Heart right ventricle (tissue), 16 donors: ENCODE results near the gene DTNB. TPM values are rescaled to one million over a fixed set of nuclear protein-coding genes. Genes with fewer than 3 reads are reported as not detected.

Experiments
- ATAC-seq, 8 donors: fragments of 200-7000 bp; cut with Tn5 transposase; one replicate each; pipeline ENCODE4 v1.9.1; 2020; ENCODE audit warnings: mild to moderate bottlenecking in 8 of 8, moderate library complexity in 8 of 8, moderate number of reproducible peaks in 1 of 8
- DNase-seq, 2 donors: peaks; one replicate each; pipeline ENCODE4 v3.0.0-alpha.2; 2020
- H3K27ac ChIP-seq, 10 donors: fragments of 200-600 bp; sonication (generic) in 2 of 10; one replicate each; pipeline versions ENCODE4 v1.5.0 to v1.8.0; 2020 to 2022; ENCODE audit warnings: mild to moderate bottlenecking in 3 of 10
- H3K27me3 ChIP-seq, 7 donors: fragments of 200-600 bp; one replicate each; pipeline ENCODE4 v1.8.0; 2021 to 2022; ENCODE audit warnings: mild to moderate bottlenecking in 2 of 7
- H3K36me3 ChIP-seq, 9 donors: fragments of 200-600 bp; sonication (generic) in 1 of 9; one replicate each; pipeline versions ENCODE4 v1.5.0 to v1.8.0; 2020 to 2022; ENCODE audit warnings: mild to moderate bottlenecking in 2 of 9
- H3K4me1 ChIP-seq, 9 donors: fragments of 200-600 bp; sonication (generic) in 1 of 9; one replicate each; pipeline versions ENCODE4 v1.5.0 to v1.8.0; 2020 to 2022; ENCODE audit warnings: mild to moderate bottlenecking in 4 of 9
- H3K4me3 ChIP-seq, 10 donors: fragments of 200-600 bp; sonication (generic) in 2 of 10; one replicate each; pipeline versions ENCODE4 v1.5.0 to v1.8.0; 2020 to 2022; ENCODE audit warnings: mild to moderate bottlenecking in 7 of 10, moderate library complexity in 2 of 10
- H3K9me3 ChIP-seq, 11 donors: fragments of 200-600 bp in 10 of 11; sonication (generic) in 2 of 11; one replicate each; pipeline versions ENCODE4 v1.5.0 to v1.8.0; 2013 to 2022; ENCODE audit warnings: mild to moderate bottlenecking in 2 of 11, control low read depth in 1 of 11, moderate library complexity in 1 of 11
- WGBS, 2 donors: extraction: QIAGEN DNeasy Blood & Tissue Kit; methylation state at CpG; one replicate each; pipeline ENCODE4 v1.1.7; 2013; ENCODE audit warnings: inconsistent platforms in 1 of 2; 5-methylcytosine and 5-hydroxymethylcytosine counted together
- intact Hi-C, 10 donors: fragments of 100-400 bp; cut with DNase I; formaldehyde crosslinking; loops; one replicate each; pipeline versions ENCODE4 v1.11.1 to v1.14.2; 2022
- polyA plus RNA-seq, 2 donors: library from polyadenylated mRNA; stranded (reverse); fragments of 200-250 nt; gene quantifications; one replicate each; pipeline ENCODE4 v1.2.3, GENCODE V29; 2013
- total RNA-seq, 10 donors: library from RNA; stranded (reverse); fragmentation: NEBNext Ultra II Directional in 3 of 10; extraction: Animal tissue kit (Norgen Biotek cat#: 25700) in 3 of 10; gene quantifications; one replicate each; pipeline versions ENCODE4 v1.2.1 to v1.2.4, GENCODE V29; 2021 to 2023
- TF ChIP-seq, protein P1 (sequence below), 9 donors: fragments of 200-600 bp; sonication (generic) in 2 of 9; IDR thresholded peaks; one replicate each; pipeline versions ENCODE4 v1.5.0 to v1.8.0; 2021 to 2022; ENCODE audit warnings: antibody characterized with exemption in 9 of 9, mild to moderate bottlenecking in 5 of 9, moderate library complexity in 1 of 9
- donor health status: Arrhythmogenic right ventricular cardiomyopathy.
- donor health status: ischemic (EF 13 %, LVEDD 7.1; RV severe dilation, severe dysfunction).
- donor health status: healthy with polysubstance abuse.
- donor health status: DM: no; HTN: yes; CAD: no.
- donor health status: DM: no; HTN: no; CAD: no.
- donor health status: ischemic (EF 25% LVEDD 6.9; RV normal size, moderate dysfunction).
- donor health status: ischemic (EF 25% LVEDD 5.7; RV mildly dilated, moderate dysfunction).
- donor health status: healthy.
- donor health status: DM: yes; HTN: yes; CAD: no.
- donor health status: Ischemic cardiomyopathy.
- donor health status: ischemic (EF 35%, LVEDD 5.7; RV mildly dilated, moderate dysfunction).
- donor health status: nonischemic (EF 11% LVEDD 7.7; RV severe dilation, severe dysfunction).
- donor health status: DM: yes; HTN: yes; CAD: no.
- donor health status: PGD.
- donor health status: ischemic (EF 29% LVEDD 5.4; RV normal size, mild dysfunction).
- donor health status: nonischemic (EF 23%, LVEDD 6.1; RV moderate dilation, normal function).

DTNB gene
- total and polyA plus RNA-seq, 12 donors: 2.8 to 11.3 (median 7.8) TPM

DNA sequence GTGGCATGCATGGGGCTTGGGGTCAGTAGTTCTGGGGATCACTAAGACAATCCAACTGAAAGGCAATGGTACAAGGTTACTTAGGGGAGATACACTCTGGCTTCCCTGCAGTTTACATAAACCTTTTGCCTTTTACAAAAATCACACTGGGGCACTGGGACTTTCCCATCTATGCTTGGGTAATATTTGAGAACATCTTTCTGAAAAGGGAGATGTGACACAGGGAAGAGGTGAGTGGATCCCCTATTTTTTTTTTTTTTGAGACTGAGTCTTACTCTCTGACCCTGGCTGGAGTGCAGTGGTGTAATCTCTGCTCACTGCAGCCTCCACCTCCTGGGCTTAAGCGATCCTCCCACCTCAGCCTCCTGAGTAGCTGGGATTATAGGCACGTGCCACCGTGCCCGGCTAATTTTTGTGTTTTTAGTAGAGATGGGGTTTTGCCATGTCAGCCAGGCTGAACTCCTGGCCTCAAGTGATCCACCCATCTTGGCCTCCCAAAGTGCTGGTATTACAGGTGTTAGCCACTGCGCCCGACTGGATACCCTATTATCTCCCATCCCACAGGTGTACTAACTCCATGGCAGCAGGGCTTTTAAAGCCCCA lies 248.8 kb downstream of the DTNB start:
- 97% methylated on average over 6 of the region's 6 CpGs for WGBS, 2 donors
- Histone ChIP-seq H3K4me1 (peaks cover 0 to 22% (median 0%) of the 10 kb centered on the region in 9 donors), H3K27me3 (no peaks in the 10 kb centered on the region), H3K9me3 (no peaks in the 10 kb centered on the region), H3K4me3 (no peak overlapping the region), H3K27ac (no peak overlapping the region), H3K36me3 (peaks cover 0 to 10% (median 0%) of the 10 kb centered on the region in 9 donors)
- ATAC-seq (no peak), DNase-seq (no peak)
- intact Hi-C loops: no loop called here
- TF ChIP-seq, protein P1, sequence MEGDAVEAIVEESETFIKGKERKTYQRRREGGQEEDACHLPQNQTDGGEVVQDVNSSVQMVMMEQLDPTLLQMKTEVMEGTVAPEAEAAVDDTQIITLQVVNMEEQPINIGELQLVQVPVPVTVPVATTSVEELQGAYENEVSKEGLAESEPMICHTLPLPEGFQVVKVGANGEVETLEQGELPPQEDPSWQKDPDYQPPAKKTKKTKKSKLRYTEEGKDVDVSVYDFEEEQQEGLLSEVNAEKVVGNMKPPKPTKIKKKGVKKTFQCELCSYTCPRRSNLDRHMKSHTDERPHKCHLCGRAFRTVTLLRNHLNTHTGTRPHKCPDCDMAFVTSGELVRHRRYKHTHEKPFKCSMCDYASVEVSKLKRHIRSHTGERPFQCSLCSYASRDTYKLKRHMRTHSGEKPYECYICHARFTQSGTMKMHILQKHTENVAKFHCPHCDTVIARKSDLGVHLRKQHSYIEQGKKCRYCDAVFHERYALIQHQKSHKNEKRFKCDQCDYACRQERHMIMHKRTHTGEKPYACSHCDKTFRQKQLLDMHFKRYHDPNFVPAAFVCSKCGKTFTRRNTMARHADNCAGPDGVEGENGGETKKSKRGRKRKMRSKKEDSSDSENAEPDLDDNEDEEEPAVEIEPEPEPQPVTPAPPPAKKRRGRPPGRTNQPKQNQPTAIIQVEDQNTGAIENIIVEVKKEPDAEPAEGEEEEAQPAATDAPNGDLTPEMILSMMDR (IDR thresholded peaks at IDR 0.05): no peak

DNA sequence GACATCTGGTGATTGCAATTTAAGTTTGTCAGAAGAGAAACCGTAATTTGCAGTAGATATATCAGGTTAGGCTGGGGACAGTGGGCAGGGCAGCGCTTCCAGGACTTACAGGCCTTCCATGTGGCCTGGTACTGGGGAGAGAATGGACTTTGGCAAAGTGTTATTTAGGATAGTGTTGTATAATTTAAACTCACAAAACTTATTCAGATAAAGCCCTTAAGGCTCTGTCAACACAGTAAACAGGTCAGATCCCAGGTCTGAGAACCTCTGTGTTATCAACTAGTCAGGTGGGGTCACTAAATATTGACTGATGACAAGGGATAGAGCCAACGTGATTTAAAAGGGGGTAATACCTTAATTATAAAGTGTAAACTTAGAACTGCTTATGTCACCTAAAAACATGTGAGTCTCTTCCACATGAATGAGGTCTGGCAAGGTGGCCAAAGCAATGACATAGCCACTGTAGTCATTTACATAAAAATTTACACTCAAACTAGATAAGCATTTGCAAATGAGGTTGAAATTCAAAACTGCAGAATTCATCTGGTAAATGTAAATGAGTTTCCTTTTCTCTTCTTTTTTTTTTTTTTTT lies 251.5 kb downstream of the DTNB start:
- peaks cover 0 to 20% (median 0%) of the 10 kb centered on the region in 9 donors for H3K36me3 ChIP-seq
- H3K4me3 ChIP-seq: no peak overlapping the region
- TF ChIP-seq, protein P1 (IDR thresholded peaks at IDR 0.05): no peak
- H3K27ac ChIP-seq: no peak overlapping the region
- H3K9me3 ChIP-seq: no peaks in the 10 kb centered on the region
- no peak for DNase-seq
- WGBS, 2 donors: 84 to 89% methylated on average over 3 of the region's 3 CpGs
- ATAC-seq: no peak
- intact Hi-C loops: no loop called here
- H3K27me3 ChIP-seq: no peaks in the 10 kb centered on the region
- H3K4me1 ChIP-seq: peaks cover 0 to 25% (median 0%) of the 10 kb centered on the region in 9 donors

DNA sequence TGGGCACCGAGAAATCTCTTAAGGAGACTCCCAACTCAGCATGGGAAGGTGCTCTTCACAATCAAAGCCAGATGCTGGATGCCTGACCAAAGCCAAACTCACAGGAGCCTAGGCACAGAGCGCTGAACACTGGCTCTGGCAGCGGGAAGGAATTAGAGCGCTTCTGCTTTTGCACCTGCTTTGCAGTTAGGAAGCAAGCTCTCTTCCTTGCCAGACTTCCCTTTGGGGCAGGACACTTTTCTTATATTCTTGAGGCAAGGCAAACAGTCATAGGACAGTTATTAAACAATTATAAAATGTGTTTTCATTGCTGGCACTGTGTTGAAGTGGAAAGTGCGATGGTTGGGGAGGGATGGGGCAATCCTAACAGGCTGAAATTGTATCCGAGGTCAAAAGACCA lies 252.1 kb downstream of the DTNB start:
- H3K36me3 ChIP-seq: peaks cover 0 to 20% (median 0%) of the 10 kb centered on the region in 9 donors
- H3K4me1 ChIP-seq: peaks cover 0 to 25% (median 0%) of the 10 kb centered on the region in 9 donors
- no peak for ATAC-seq
- 80 to 94% methylated on average over 6 of the region's 6 CpGs for WGBS, 2 donors
- TF ChIP-seq, protein P1 (IDR thresholded peaks at IDR 0.05): no peak
- no peak overlapping the region for H3K4me3 ChIP-seq
- intact Hi-C loops: no loop called here
- DNase-seq: no peak
- H3K9me3 ChIP-seq: no peaks in the 10 kb centered on the region
- H3K27ac ChIP-seq: peak overlapping the region in 1 of 10 donors; percentile 29
- H3K27me3 ChIP-seq: no peaks in the 10 kb centered on the region

DNA sequence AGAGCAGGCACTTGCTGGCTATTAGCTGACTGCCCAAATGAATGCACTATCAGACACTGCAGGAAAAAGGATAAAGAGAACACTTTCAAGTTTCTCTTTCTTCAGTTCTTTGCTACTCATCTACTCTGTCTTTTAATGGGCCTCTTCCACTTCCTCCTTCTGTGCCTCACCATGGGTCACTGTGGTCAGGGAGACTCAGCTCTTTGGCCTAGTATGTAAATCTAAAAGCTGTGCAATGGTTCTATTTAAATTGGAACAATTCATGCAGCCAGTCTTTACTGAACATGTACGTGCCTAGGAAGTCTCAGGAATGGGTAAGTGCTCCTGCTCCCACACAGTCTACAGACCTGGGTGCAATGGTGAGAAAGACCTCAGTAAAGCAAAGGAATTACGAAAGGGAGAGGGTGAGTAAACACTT lies 252.5 kb downstream of the DTNB start:
- no peaks in the 10 kb centered on the region for H3K27me3 ChIP-seq
- peaks cover 0 to 25% (median 0%) of the 10 kb centered on the region in 9 donors for H3K4me1 ChIP-seq
- H3K36me3 ChIP-seq: peaks cover 0 to 20% (median 0%) of the 10 kb centered on the region in 9 donors
- TF ChIP-seq, protein P1 (IDR thresholded peaks at IDR 0.05): no peak
- H3K27ac ChIP-seq: peak overlapping the region in 1 of 10 donors; percentile 29
- WGBS, 2 donors: 91 to 95% methylated on average over 2 of the region's 2 CpGs
- H3K4me3 ChIP-seq: no peak overlapping the region
- ATAC-seq (no peak), DNase-seq (no peak)
- no peaks in the 10 kb centered on the region for H3K9me3 ChIP-seq
- intact Hi-C loops: no loop called here
